C4-2B (cell line): ENCODE data around the gene TNNI3K.

ENCODE experiments used
- CTCF ChIP-seq: fragments of 450-650 bp; conservative IDR thresholded peaks from 2 replicates; pipeline ENCODE4 v1.5.1; 2017; ENCODE audit warnings: mild to moderate bottlenecking
- ZFX ChIP-seq: fragments of 450-650 bp; IDR thresholded peaks from 2 replicates; pipeline ENCODE4 v1.6.1; 2017

GRCh38 chr1:74584185-74584584, 349.0 kb downstream of the TNNI3K start:
- TF ChIP-seq CTCF (no peak), ZFX (no peak)
